ENCODE data around the gene PDHA1.

DNA sequence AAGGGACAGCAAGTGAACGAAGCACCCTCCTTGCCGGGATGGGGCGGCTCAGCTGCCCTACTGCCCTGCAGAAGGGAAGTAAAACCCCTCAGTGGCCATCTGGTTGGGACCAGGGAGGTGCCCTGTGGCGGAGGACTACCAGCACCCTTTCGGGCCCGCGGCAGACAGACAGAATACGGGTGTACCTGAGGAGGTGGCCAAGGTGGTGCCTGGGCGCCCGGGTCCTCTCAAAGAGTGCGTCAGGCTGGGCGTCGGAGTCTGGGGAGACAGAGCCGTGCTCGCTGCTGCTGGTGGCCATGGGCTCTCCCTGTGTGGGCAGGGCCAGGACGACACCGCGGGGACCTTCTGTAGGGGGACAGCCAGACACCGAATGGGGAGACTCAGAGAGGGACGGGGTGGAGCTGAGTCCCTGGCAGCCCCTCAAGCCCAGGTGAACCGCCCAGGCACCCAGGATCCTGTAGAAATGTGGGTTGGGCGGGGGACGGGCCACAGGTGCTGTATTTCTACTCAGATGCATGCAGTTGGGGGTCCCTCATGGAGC is 29.7 kb downstream of the PDHA1 start:
- TF ChIP-seq, protein P1, sequence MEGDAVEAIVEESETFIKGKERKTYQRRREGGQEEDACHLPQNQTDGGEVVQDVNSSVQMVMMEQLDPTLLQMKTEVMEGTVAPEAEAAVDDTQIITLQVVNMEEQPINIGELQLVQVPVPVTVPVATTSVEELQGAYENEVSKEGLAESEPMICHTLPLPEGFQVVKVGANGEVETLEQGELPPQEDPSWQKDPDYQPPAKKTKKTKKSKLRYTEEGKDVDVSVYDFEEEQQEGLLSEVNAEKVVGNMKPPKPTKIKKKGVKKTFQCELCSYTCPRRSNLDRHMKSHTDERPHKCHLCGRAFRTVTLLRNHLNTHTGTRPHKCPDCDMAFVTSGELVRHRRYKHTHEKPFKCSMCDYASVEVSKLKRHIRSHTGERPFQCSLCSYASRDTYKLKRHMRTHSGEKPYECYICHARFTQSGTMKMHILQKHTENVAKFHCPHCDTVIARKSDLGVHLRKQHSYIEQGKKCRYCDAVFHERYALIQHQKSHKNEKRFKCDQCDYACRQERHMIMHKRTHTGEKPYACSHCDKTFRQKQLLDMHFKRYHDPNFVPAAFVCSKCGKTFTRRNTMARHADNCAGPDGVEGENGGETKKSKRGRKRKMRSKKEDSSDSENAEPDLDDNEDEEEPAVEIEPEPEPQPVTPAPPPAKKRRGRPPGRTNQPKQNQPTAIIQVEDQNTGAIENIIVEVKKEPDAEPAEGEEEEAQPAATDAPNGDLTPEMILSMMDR (IDR thresholded peaks at IDR 0.05) = no peak
- TF ChIP-seq POLR2A (IDR thresholded peaks at IDR 0.05) (no peak), EP300 (IDR thresholded peaks at IDR 0.05) (no peak)
